G401 (cell line): Measurements from ENCODE around the gene HS6ST2. TPM values are rescaled to one million over a fixed set of nuclear protein-coding genes. Genes with fewer than 3 reads are reported as not detected.

Experiments used
- DNase-seq: peaks from one replicate; pipeline ENCODE4 v3.0.0-alpha.2; 2015; ENCODE audit warnings: low spot score
- in situ Hi-C: cut with HindIII; loops from 2 replicates; pipeline ENCODE4 v1.10.0; 2016; ENCODE audit warnings: low sequenced_read_pairs, mixed read lengths
- total RNA-seq: library from RNA; depleted of rRNA; stranded (reverse); fragments of >200 nt; shearing (Covaris generic); gene quantifications from 2 replicates; pipeline ENCODE4 v1.2.3, GENCODE V29; 2014; rRNA removed

HS6ST2 gene
- total RNA-seq, 1 experiment from 2014 or later: 103 TPM

DNA sequence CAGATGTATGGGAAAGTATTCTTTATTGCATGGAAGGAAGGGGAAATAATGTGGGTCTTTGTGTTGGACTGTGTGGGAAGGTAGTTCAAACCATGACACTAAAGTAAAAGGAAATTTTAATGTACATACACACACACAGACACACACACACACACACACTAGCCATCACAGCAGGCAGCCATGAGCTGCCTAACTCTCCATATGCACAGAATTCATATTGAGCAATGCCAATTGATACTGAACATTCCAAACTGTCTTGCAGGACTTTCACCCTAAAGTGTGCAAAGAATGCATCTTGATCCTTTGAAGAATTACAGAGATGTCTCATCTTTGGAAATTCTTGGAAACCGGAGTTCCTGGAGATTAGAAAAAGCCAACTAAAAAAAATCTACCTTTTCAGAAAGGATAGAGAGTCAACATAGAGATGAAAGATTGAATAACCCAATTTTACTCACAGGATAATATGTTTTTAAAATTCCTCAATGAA, 349.0 kb downstream of the HS6ST2 start:
- in situ Hi-C loops: no loop called here
- no peak for DNase-seq

DNA sequence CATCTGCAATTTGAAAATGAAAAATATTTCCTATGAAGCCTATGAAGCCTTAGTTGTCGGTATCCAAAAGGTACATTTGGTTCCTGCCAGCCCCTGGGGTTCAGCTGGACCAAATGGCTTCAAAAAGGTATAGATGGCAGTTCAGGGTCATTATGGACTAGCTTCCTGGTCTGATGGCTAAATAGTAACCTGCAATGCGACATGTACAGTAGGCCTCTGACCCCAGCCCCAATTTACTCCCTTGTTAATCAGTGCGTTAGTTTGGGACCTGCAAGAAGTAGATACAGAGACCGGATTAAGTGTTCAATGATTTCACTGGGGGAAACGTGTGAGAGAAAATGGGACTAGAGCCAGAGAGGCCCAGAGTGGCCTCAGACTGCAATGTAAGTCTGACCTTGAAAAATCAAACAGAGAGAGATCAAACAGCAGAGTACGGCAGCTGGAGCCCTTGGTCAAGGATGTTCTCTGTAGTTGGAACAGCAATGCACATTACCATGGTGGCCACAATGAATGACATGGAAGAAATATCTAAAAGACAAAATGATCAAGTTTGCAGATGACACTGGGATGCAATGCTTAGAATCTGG, 354.6 kb downstream of the HS6ST2 start:
- in situ Hi-C loops: no loop called here
- DNase-seq: no peak

GRCh38 chrX:132602701-132603100, 355.7 kb downstream of the HS6ST2 start:
- in situ Hi-C loops: no loop called here
- DNase-seq: no peak

GRCh38 chrX:132594999-132595398, 363.4 kb downstream of the HS6ST2 start:
- DNase-seq: no peak
- in situ Hi-C loops: no loop called here

GRCh38 chrX:132594129-132594528, 364.3 kb downstream of the HS6ST2 start:
- in situ Hi-C loops: no loop called here
- no peak for DNase-seq

DNA sequence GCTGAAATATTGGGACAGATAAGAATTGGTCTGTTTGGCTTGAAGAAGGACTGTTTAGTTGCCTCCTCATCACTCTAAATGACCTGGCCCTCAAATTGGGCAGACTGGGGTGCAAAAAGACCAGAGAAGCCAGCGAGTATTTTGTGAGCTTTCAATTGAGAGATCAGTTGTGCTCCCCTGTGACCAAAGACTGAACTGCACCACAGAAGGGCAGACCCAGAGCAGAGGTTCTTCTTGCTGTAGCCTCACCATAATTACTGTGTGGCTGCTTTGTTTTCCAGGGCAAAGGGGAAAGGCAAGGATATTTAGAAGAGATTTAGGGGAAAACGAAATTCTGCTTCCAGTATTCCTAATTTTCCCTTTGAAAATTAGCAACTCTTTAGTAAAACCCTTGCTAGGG, 365.5 kb downstream of the HS6ST2 start:
- no peak for DNase-seq
- in situ Hi-C loops: no loop called here

DNA sequence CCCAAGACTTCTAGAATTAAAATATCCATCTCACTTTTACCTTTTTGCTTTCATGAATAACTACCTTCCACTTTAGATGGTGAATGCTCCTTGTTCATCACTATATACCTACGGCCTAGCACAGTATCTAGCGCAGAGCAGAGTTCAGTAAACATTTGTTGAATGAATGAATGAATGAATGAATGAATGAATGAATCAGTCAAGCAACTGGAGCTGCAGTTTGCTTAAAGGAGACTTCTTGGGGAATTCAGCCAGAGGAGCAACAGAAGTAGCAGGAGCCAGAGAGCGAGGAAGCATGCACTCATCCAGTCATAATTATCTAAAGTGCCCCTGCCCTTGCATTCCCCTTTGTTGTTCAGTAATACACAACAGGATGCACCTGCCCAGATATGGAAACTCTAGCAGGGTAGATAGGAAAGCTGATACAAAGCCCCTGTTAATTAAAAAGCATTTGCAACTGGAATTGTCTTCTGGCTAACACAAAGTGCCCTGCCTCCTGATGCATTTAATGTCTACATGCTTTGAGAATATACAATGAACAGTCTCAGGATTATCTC, 366.6 kb downstream of the HS6ST2 start:
- in situ Hi-C loops: no loop called here
- DNase-seq: no peak

- no peak for DNase-seq
- in situ Hi-C loops: no loop called here
These were observed 367.9 kb downstream of the HS6ST2 start for GRCh38 chrX:132590350-132591026.

DNA sequence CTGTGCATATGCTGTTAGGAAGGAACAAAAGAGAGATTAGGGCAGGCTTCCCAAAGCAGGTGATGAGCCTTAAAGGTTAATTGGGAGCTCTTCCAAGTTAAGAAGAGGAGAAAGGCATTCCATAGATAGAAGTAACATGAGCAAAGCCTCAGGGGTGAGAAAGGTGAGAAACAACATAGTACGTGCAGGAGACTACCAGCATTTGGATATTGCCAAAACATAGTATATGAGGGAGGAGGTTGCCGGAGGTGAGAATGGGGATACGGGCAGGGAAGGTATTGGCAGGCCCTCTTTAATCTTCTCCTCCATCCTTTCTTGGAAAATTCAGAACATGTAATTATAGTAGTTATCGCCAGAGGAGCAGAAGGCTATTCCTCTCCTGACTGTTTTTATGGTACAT, 373.5 kb downstream of the HS6ST2 start:
- in situ Hi-C loops: no loop called here
- no peak for DNase-seq

GRCh38 chrX:132576939-132577338, 381.5 kb downstream of the HS6ST2 start:
- in situ Hi-C loops: no loop called here
- DNase-seq: no peak

Other genes starting within 250 kb of the HS6ST2 start
- 9.0 and 13.5 TPM in 2 replicates for gene USP26, start 138.5 kb upstream of the HS6ST2 start, total RNA-seq